IMR-90 (cell line): ENCODE results near the gene PBX3. TPM values are rescaled to one million over a fixed set of nuclear protein-coding genes. Genes with fewer than 3 reads are reported as not detected.

Experiments used
- ATAC-seq: fragments of 200-7000 bp; cut with Tn5 transposase; 2 replicates; pipeline ENCODE4 v1.9.1; 2020; ENCODE audit warnings: low read depth, mild to moderate bottlenecking, moderate library complexity
- BruUV-seq: library from RNA; stranded (reverse); fragments of 400-500 nt; replicated peaks from 2 replicates; lab custom pipeline; 2021; lab: Mats Ljungman, UMichigan
- CTCF ChIA-PET: fragments of 300-600 bp; formaldehyde crosslinking; extraction: SDS; loops from one replicate; lab custom pipeline; 2021; ENCODE audit warnings: antibody characterized with exemption; lab: Yijun Ruan, JAX
- POLR2A ChIA-PET: fragments of 300-600 bp; sonication (Branson Sonifier 250); formaldehyde crosslinking; loops from one replicate; lab custom pipeline; 2022; ENCODE audit warnings: antibody characterized with exemption; ENCODE audit not compliant: unreplicated experiment; lab: Charles Lee
- DNase-seq: peaks from one replicate; pipeline ENCODE4 v3.0.0; 2013
- H2AFZ ChIP-seq: replicated peaks from 2 replicates; pipeline ENCODE3; 2013; ENCODE audit warnings: low read length, mild to moderate bottlenecking; ENCODE audit not compliant: poor library complexity
- H2AK5ac ChIP-seq: 2 replicates; pipeline ENCODE4 v1.6.1; 2013; ENCODE audit warnings: low read depth, low read length, inconsistent platforms
- H2AK9ac ChIP-seq: replicated peaks from 2 replicates; pipeline ENCODE3; 2013; ENCODE audit warnings: mild to moderate bottlenecking, low read depth, low read length, moderate library complexity; ENCODE audit not compliant: poor library complexity
- H2BK120ac ChIP-seq: 2 replicates; pipeline ENCODE4 v1.6.1; 2013; ENCODE audit warnings: low read depth, low read length, inconsistent platforms
- H2BK15ac ChIP-seq: 3 replicates; pipeline ENCODE4 v1.6.1; 2013; ENCODE audit warnings: low read depth, low read length, inconsistent platforms
- H2BK20ac ChIP-seq: 2 replicates; pipeline ENCODE4 v1.6.1; 2013; ENCODE audit warnings: low read depth, mild to moderate bottlenecking, inconsistent platforms, low read length, moderate library complexity
- H2BK5ac ChIP-seq: 2 replicates; pipeline ENCODE4 v1.6.1; 2013; ENCODE audit warnings: mild to moderate bottlenecking, low read depth, low read length, inconsistent platforms; ENCODE audit not compliant: poor library complexity, severe bottlenecking
- H3K14ac ChIP-seq: replicated peaks from 2 replicates; pipeline ENCODE4 v1.6.1; 2013; ENCODE audit warnings: low read depth, low read length, inconsistent platforms
- H3K18ac ChIP-seq: 2 replicates; pipeline ENCODE4 v1.6.1; 2013; ENCODE audit warnings: low read depth, low read length, control low read depth
- H3K23ac ChIP-seq: 2 replicates; pipeline ENCODE4 v1.6.1; 2013; ENCODE audit warnings: low read depth, low read length, inconsistent platforms
- H3K27ac ChIP-seq: 2 replicates; pipeline ENCODE4 v1.5.1; 2013; ENCODE audit warnings: mild to moderate bottlenecking, control low read depth, low read length; ENCODE audit not compliant: insufficient read depth
- H3K27me3 ChIP-seq: 2 replicates; pipeline ENCODE4 v1.6.1; 2013; ENCODE audit warnings: low read length; ENCODE audit not compliant: control insufficient read depth, insufficient read depth
- H3K36me3 ChIP-seq: 2 replicates; pipeline ENCODE4 v1.6.1; 2013; ENCODE audit warnings: low read length, mixed read lengths; ENCODE audit not compliant: control insufficient read depth, insufficient read depth
- H3K4ac ChIP-seq: 2 replicates; pipeline ENCODE4 v1.6.1; 2013; ENCODE audit warnings: low read depth, low read length, inconsistent platforms
- H3K4me1 ChIP-seq: 2 replicates; pipeline ENCODE4 v1.6.1; 2013; ENCODE audit warnings: low read length, mixed read lengths; ENCODE audit not compliant: control insufficient read depth, insufficient read depth
- H3K4me2 ChIP-seq: 2 replicates; pipeline ENCODE4 v1.6.1; 2013; ENCODE audit warnings: low read depth, mild to moderate bottlenecking, control low read depth, low read length, moderate library complexity
- H3K4me3 ChIP-seq: 2 replicates; pipeline ENCODE4 v1.5.1; 2013; ENCODE audit warnings: low read depth, mild to moderate bottlenecking, control low read depth, low read length, moderate library complexity; ENCODE audit not compliant: insufficient read depth
- H3K56ac ChIP-seq: 2 replicates; pipeline ENCODE4 v1.6.1; 2013; ENCODE audit warnings: low read length, inconsistent platforms; ENCODE audit not compliant: insufficient read depth; ENCODE audit errors: extremely low read depth
- H3K79me1 ChIP-seq, 2 experiments: 2 replicates each; pipeline ENCODE4 v1.6.1; 2013; ENCODE audit warnings: low read length in 2 of 2, inconsistent platforms in 1 of 2, low read depth in 1 of 2
- H3K9ac ChIP-seq: 2 replicates; pipeline ENCODE4 v1.6.1; 2013; ENCODE audit warnings: low read depth, low read length, control low read depth
- H3K9me1 ChIP-seq: 2 replicates; pipeline ENCODE4 v1.6.1; 2013; ENCODE audit warnings: low read length, inconsistent platforms; ENCODE audit not compliant: insufficient read depth
- H3K9me3 ChIP-seq: 2 replicates; pipeline ENCODE4 v1.6.1; 2013; ENCODE audit warnings: low read length; ENCODE audit not compliant: control insufficient read depth, insufficient read depth
- H4K20me1 ChIP-seq: 2 replicates; pipeline ENCODE4 v1.6.1; 2013; ENCODE audit warnings: low read length, inconsistent platforms; ENCODE audit not compliant: insufficient read depth
- H4K5ac ChIP-seq: 2 replicates; pipeline ENCODE4 v1.6.1; 2013; ENCODE audit warnings: mild to moderate bottlenecking, low read depth, low read length, control low read depth
- H4K8ac ChIP-seq, 2 experiments: 2 replicates each; pipeline ENCODE4 v1.6.1; 2013; ENCODE audit warnings: low read depth in 2 of 2, low read length in 2 of 2, control low read depth in 1 of 2, inconsistent platforms in 1 of 2
- H4K91ac ChIP-seq: 2 replicates; pipeline ENCODE4 v1.6.1; 2013; ENCODE audit warnings: low read depth, low read length, inconsistent platforms; ENCODE audit not compliant: insufficient read depth
- CEBPB ChIP-seq: IDR thresholded peaks from 2 replicates; pipeline ENCODE4 v1.6.1; 2012; ENCODE audit warnings: low read depth, low read length, improper control_type of control experiment
- CHD1 ChIP-seq: IDR thresholded peaks from 2 replicates; pipeline ENCODE4 v1.6.1; 2012; ENCODE audit warnings: low read depth, low read length, improper control_type of control experiment
- MAZ ChIP-seq: IDR thresholded peaks from 2 replicates; pipeline ENCODE4 v1.6.1; 2012; ENCODE audit warnings: low read depth, mild to moderate bottlenecking, low read length, improper control_type of control experiment, moderate library complexity, borderline replicate concordance
- RAD21 ChIP-seq: IDR thresholded peaks from 2 replicates; pipeline ENCODE4 v1.6.1; 2012; ENCODE audit warnings: low read length, improper control_type of control experiment
- WGBS, 2 experiments: methylation state at CpG; one replicate each; pipeline versions ENCODE4 v1.1.5 to v1.1.7; 2013; ENCODE audit warnings: missing lambda C conversion rate in 2 of 2; ENCODE audit not compliant: insufficient read length in 1 of 2; ENCODE audit errors: extremely low coverage in 2 of 2; 5-methylcytosine and 5-hydroxymethylcytosine counted together
- dilution Hi-C: fragments of 300-500 bp; cut with HindIII; formaldehyde crosslinking; loops from one replicate; pipeline ENCODE4 v1.14.3; 2018; ENCODE audit warnings: low sequenced_read_pairs; ENCODE audit not compliant: unreplicated experiment
- in situ Hi-C: fragments of 300-500 bp; cut with MboI; formaldehyde crosslinking; loops from 3 replicates; pipeline ENCODE4 v1.14.3; 2019; ENCODE audit warnings: low sequenced_read_pairs, inconsistent platforms, mixed read lengths
- intact Hi-C: fragments of 100-400 bp; cut with micrococcal nuclease; formaldehyde crosslinking; loops from 2 replicates; pipeline ENCODE4 v1.10.0; 2022
- polyA plus RNA-seq, 3 experiments: library from polyadenylated mRNA; depleted of rRNA; stranded (reverse); fragments of >200 nt; gene quantifications; 2 replicates each; pipeline ENCODE4 v1.2.3, GENCODE V29; 2012; ENCODE audit warnings: low replicate concordance in 1 of 3
- total RNA-seq: library from RNA; depleted of rRNA; stranded (reverse); fragments of >200 nt; gene quantifications from 2 replicates; pipeline ENCODE4 v1.2.3, GENCODE V29; 2012

The PBX3 gene
- total and polyA plus RNA-seq, 2 of the 4 experiments (the other 2 are of a cell fraction), result 12.0 to 15.6 TPM

DNA sequence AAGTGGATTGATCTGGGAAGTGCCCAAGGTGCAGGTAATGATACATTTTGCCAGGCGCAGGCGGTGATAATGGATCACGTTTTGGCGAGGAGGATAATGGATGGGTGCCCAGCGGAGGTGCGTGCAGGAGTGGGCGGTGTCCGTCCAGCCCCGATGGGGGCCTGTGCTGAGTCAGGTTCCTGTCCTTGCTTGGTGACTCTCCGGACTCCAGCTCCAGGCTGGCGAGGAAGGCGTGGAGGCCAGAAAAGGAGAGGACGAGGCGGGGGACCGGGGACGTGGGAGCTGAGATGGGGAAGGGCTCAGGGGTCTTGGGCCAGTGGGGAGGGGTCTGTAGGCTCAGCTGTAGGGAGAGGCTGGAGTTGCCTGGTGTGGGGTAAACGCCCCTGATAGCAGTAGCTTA is 268.3 kb downstream of the PBX3 start:
- no peak overlapping the region for H2AK9ac ChIP-seq
- in situ Hi-C loops, result no loop called here
- no peaks in the 10 kb centered on the region; the same call in 1 of the 2 replicates for H3K9me3 ChIP-seq
- no peaks in the 10 kb centered on the region for H3K36me3 ChIP-seq
- no peak overlapping the region for H2BK5ac ChIP-seq
- H3K4me1 ChIP-seq, result no peaks in the 10 kb centered on the region
- TF ChIP-seq CHD1, result no peak
- TF ChIP-seq RAD21, result no peak
- TF ChIP-seq CEBPB, result no peak
- no peak for TF ChIP-seq MAZ
- no peak for DNase-seq
- no peak overlapping the region for H3K56ac ChIP-seq
- no peak overlapping the region for H3K9ac ChIP-seq
- H4K5ac ChIP-seq, result no peak overlapping the region
- H3K23ac ChIP-seq, result no peak overlapping the region
- ChIA-PET CTCF (no interaction called here), POLR2A (no interaction called here)
- no peak overlapping the region for H3K14ac ChIP-seq
- H2BK120ac ChIP-seq, result no peak overlapping the region
- intact Hi-C loops, result no loop called here
- 89% methylated on average over 7 of the region's 17 CpGs; no CpG with 5 or more reads in 1 of the 2 experiments for WGBS, 2 experiments
- dilution Hi-C loops, result no loop called here
- no peak overlapping the region for H3K4me2 ChIP-seq
- H2AFZ ChIP-seq, result no peak overlapping the region
- H4K20me1 ChIP-seq, result no peaks in the 10 kb centered on the region
- H3K9me1 ChIP-seq, result no peaks in the 10 kb centered on the region
- H3K27ac ChIP-seq, result no peak overlapping the region
- H3K4me3 ChIP-seq, result no peak overlapping the region
- no peak overlapping the region for H2BK20ac ChIP-seq
- H4K8ac ChIP-seq, result no peak overlapping the region
- no peak overlapping the region for H3K18ac ChIP-seq
- H2AK5ac ChIP-seq, result no peak overlapping the region
- BruUV-seq, result no TSS peak
- no peak overlapping the region for H3K4ac ChIP-seq
- ATAC-seq, result no peak
- H3K79me1 ChIP-seq, result no peaks in the 10 kb centered on the region
- no peak overlapping the region for H2BK15ac ChIP-seq
- peaks cover 8% of the 10 kb centered on the region for H3K27me3 ChIP-seq
- no peak overlapping the region for H4K91ac ChIP-seq
